Left lung (tissue), 14 donors: ENCODE data around the gene HECA. TPM values are rescaled to one million over a fixed set of nuclear protein-coding genes. Genes with fewer than 3 reads are reported as not detected.

Experiments
- ATAC-seq: fragments of 200-7000 bp; cut with Tn5 transposase; one replicate; pipeline ENCODE4 v1.9.1; 2020; ENCODE audit warnings: moderate library complexity
- DNase-seq, 4 donors: peaks; one replicate each; pipeline ENCODE4 v3.0.0-alpha.2; 2013 to 2020
- H3K27ac ChIP-seq, 2 donors: fragments of 200-600 bp; sonication (generic) in 1 of 2; one replicate each; pipeline versions ENCODE4 v1.5.0 to v1.8.0; 2020 to 2021
- H3K27me3 ChIP-seq, 2 donors: fragments of 200-600 bp; sonication (generic) in 1 of 2; one replicate each; pipeline versions ENCODE4 v1.5.0 to v1.8.0; 2020 to 2021
- H3K36me3 ChIP-seq, 2 donors: fragments of 200-600 bp; sonication (generic) in 1 of 2; one replicate each; pipeline versions ENCODE4 v1.5.0 to v1.8.0; 2020 to 2021
- H3K4me1 ChIP-seq, 2 donors: fragments of 200-600 bp; one replicate each; pipeline ENCODE4 v1.8.0; 2021
- H3K4me3 ChIP-seq, 2 donors: fragments of 200-600 bp; sonication (generic) in 1 of 2; one replicate each; pipeline versions ENCODE4 v1.5.0 to v1.8.0; 2020 to 2021; ENCODE audit warnings: mild to moderate bottlenecking in 1 of 2
- H3K9me3 ChIP-seq, 2 donors: fragments of 200-600 bp; sonication (generic) in 1 of 2; one replicate each; pipeline versions ENCODE4 v1.5.0 to v1.8.0; 2020 to 2021
- CTCF ChIP-seq, 2 donors: fragments of 200-600 bp; sonication (generic) in 1 of 2; IDR thresholded peaks; one replicate each; pipeline versions ENCODE4 v1.5.0 to v1.8.0; 2021; ENCODE audit warnings: antibody characterized with exemption in 2 of 2
- intact Hi-C, 2 donors: fragments of 100-400 bp; cut with DNase I; formaldehyde crosslinking; loops; one replicate each; pipeline versions ENCODE4 v1.11.2 to v1.14.2; 2022
- long read RNA-seq, 12 donors: library from polyadenylated mRNA in 2 of 12; unstranded in 2 of 12; transcript quantifications; one replicate each; pipeline ENCODE4 v2.0.0 and lab custom pipeline, GENCODE V29; 2019 to 2026
- polyA plus RNA-seq, 6 donors: library from polyadenylated mRNA; unstranded; fragments of 120-200 nt; gene quantifications; one replicate each; pipeline ENCODE4 v1.2.1, GENCODE V29; 2013; ENCODE audit not compliant: insufficient read length in 6 of 6
- total RNA-seq, 2 donors: library from RNA; stranded (reverse); fragmentation: NEBNext Ultra II Directional; extraction: Animal tissue kit (Norgen Biotek cat#: 25700); gene quantifications; one replicate each; pipeline ENCODE4 v1.2.1, GENCODE V29; 2021
- donor health status: DM: no; HTN: yes; CAD: no.
- donor health status: DM: no; HTN: no; CAD: no.

The HECA gene
- total RNA-seq (10 to 100 TPM; 27.4 to 40.9 TPM), polyA plus RNA-seq (10 to 100 TPM; 17.0 to 21.0 (median 18.2) TPM)
- long read RNA-seq, donor 1, full-length matches to known transcripts = 2 of 8 reads
- long read RNA-seq, donor 1, partial matches to known transcripts = 6 of 8 reads
- long read RNA-seq, donor 1, other reads (novel, unspliced or antisense) = 0 of 8 reads
- long read RNA-seq, donor 2, full-length matches to known transcripts = 4 of 4 reads
- long read RNA-seq, donor 2, partial matches to known transcripts = 0 of 4 reads
- long read RNA-seq, donor 2, other reads (novel, unspliced or antisense) = 0 of 4 reads
- long read RNA-seq, donor 3, full-length matches to known transcripts = 3 of 3 reads
- long read RNA-seq, donor 3, partial matches to known transcripts = 0 of 3 reads
- long read RNA-seq, donor 3, other reads (novel, unspliced or antisense) = 0 of 3 reads
- long read RNA-seq, donor 4 = 0 reads
- long read RNA-seq, donor 5, full-length matches to known transcripts = 6 of 6 reads
- long read RNA-seq, donor 5, partial matches to known transcripts = 0 of 6 reads
- long read RNA-seq, donor 5, other reads (novel, unspliced or antisense) = 0 of 6 reads
- long read RNA-seq, donor 6, full-length matches to known transcripts = 3 of 3 reads
- long read RNA-seq, donor 6, partial matches to known transcripts = 0 of 3 reads
- long read RNA-seq, donor 6, other reads (novel, unspliced or antisense) = 0 of 3 reads
- long read RNA-seq, donor 7, full-length matches to known transcripts = 1 of 1 reads
- long read RNA-seq, donor 7, partial matches to known transcripts = 0 of 1 reads
- long read RNA-seq, donor 7, other reads (novel, unspliced or antisense) = 0 of 1 reads
- long read RNA-seq, donor 8, full-length matches to known transcripts = 3 of 3 reads
- long read RNA-seq, donor 8, partial matches to known transcripts = 0 of 3 reads
- long read RNA-seq, donor 8, other reads (novel, unspliced or antisense) = 0 of 3 reads
- long read RNA-seq, donor 9, full-length matches to known transcripts = 1 of 1 reads
- long read RNA-seq, donor 9, partial matches to known transcripts = 0 of 1 reads
- long read RNA-seq, donor 9, other reads (novel, unspliced or antisense) = 0 of 1 reads
- long read RNA-seq, donor 10, partial matches to known transcripts = 0 of 1 reads
- long read RNA-seq, donor 10, other reads (novel, unspliced or antisense) = 1 of 1 reads
- long read RNA-seq, donor 11, full-length matches to known transcripts = 2 of 2 reads
- long read RNA-seq, donor 11, partial matches to known transcripts = 0 of 2 reads
- long read RNA-seq, donor 11, other reads (novel, unspliced or antisense) = 0 of 2 reads
- long read RNA-seq, donor 12, full-length matches to known transcripts = 3 of 3 reads
- long read RNA-seq, donor 12, partial matches to known transcripts = 0 of 3 reads
- long read RNA-seq, donor 12, other reads (novel, unspliced or antisense) = 0 of 3 reads

GRCh38 chr6:139134817-139135577 is at the start of gene HECA:
Gene HECA (plus strand): TSS chr6:139135080. CDS start chr6:139135397, 317 bp downstream.
- H3K9me3 ChIP-seq = no peaks in the 10 kb centered on the region
- peak; percentile 95 for ATAC-seq
- H3K27me3 ChIP-seq = no peaks in the 10 kb centered on the region
- peak; percentile 92 to 98 (median 98) for DNase-seq
- no peak for TF ChIP-seq CTCF (IDR thresholded peaks at IDR 0.05)
- intact Hi-C loops = no loop called here
- H3K27ac ChIP-seq = peak within 1 kb of the TSS; percentile 93 to 99
- peak within 1 kb of the TSS; percentile 77 to 78 for H3K4me3 ChIP-seq
- peaks cover 10 to 46% of the 10 kb centered on the region in 2 donors for H3K4me1 ChIP-seq
- no peaks in the 10 kb centered on the region for H3K36me3 ChIP-seq

- DNase-seq (no peak), ATAC-seq (no peak)
- H3K9me3 ChIP-seq = no peaks in the 10 kb centered on the region
- no peaks in the 10 kb centered on the region for H3K36me3 ChIP-seq
- H3K27ac ChIP-seq = no peak overlapping the region
- H3K4me1 ChIP-seq = no peaks in the 10 kb centered on the region
- no peak overlapping the region for H3K4me3 ChIP-seq
- TF ChIP-seq CTCF (IDR thresholded peaks at IDR 0.05) = no peak
- intact Hi-C loops = no loop called here
- H3K27me3 ChIP-seq = no peaks in the 10 kb centered on the region
Observed at GRCh38 chr6:139091826-139092225, 43.1 kb upstream of the HECA start.

DNA sequence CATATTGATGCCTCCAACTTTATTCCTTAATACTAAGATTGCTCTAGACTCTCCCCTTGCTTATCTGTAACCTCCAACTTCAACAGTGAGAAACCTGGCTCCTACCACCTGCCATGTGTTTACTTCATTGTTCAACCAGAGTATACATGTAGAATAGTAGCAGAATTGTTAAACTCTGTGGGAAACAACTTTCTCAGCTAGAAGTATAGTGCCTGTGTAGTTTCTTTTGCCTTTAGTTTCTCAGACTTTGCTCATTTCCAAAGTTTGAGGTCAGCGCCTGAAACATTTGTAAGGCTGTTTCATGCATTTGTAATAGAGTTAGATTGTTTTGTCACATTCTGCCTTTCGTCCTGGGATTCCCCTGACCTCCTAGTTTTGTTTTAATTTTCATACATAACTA is 34.9 kb upstream of the HECA start:
- intact Hi-C loops = no loop called here
- Histone ChIP-seq H3K27ac (no peak overlapping the region), H3K27me3 (no peaks in the 10 kb centered on the region), H3K4me1 (no peaks in the 10 kb centered on the region), H3K9me3 (no peaks in the 10 kb centered on the region), H3K4me3 (no peak overlapping the region), H3K36me3 (no peaks in the 10 kb centered on the region)
- no peak for DNase-seq
- no peak for ATAC-seq
- no peak for TF ChIP-seq CTCF (IDR thresholded peaks at IDR 0.05)

GRCh38 chr6:139107051-139107450 is 27.8 kb upstream of the HECA start:
- ATAC-seq (no peak), DNase-seq (no peak)
- intact Hi-C loops = no loop called here
- Histone ChIP-seq H3K27me3 (no peaks in the 10 kb centered on the region), H3K36me3 (no peaks in the 10 kb centered on the region), H3K4me1 (no peaks in the 10 kb centered on the region), H3K9me3 (no peaks in the 10 kb centered on the region), H3K27ac (no peak overlapping the region), H3K4me3 (no peak overlapping the region)
- no peak for TF ChIP-seq CTCF (IDR thresholded peaks at IDR 0.05)
